Astrocyte (in vitro differentiated cells and primary cell): ENCODE measurements around the gene HPSE2. TPM values are rescaled to one million over a fixed set of nuclear protein-coding genes. Genes with fewer than 3 reads are reported as not detected.

Source experiments
- DNase-seq: peaks from one replicate; pipeline ENCODE4 v3.0.0-alpha.2; 2010; ENCODE audit warnings: low read depth
- FAIRE-seq: peaks from 2 replicates; lab custom pipeline; 2011; peaks lifted over from hg19 to GRCh38; lab: Jason Lieb, UNC
- H2AFZ ChIP-seq: 2 replicates; pipeline ENCODE4 v1.6.0; 2012; ENCODE audit warnings: low read depth, low read length, inconsistent platforms
- H3K27ac ChIP-seq: 2 replicates; pipeline ENCODE4 v1.5.1; 2011; ENCODE audit warnings: low read depth, low read length, inconsistent platforms
- H3K27me3 ChIP-seq: 2 replicates; pipeline ENCODE4 v1.6.0; 2011; ENCODE audit warnings: low read length, inconsistent platforms; ENCODE audit not compliant: insufficient read depth
- H3K36me3 ChIP-seq: 2 replicates; pipeline ENCODE4 v1.5.1; 2011; ENCODE audit warnings: low read length, inconsistent platforms; ENCODE audit not compliant: insufficient read depth
- H3K4me1 ChIP-seq: 2 replicates; pipeline ENCODE4 v1.5.1; 2011; ENCODE audit warnings: low read length, inconsistent platforms; ENCODE audit not compliant: insufficient read depth
- H3K4me2 ChIP-seq: 2 replicates; pipeline ENCODE4 v1.6.0; 2012; ENCODE audit warnings: low read length, inconsistent platforms
- H3K4me3 ChIP-seq: 2 replicates; pipeline ENCODE4 v1.5.1; 2011; ENCODE audit warnings: low read depth, mild to moderate bottlenecking, low read length, inconsistent platforms; ENCODE audit not compliant: insufficient read depth
- H3K79me2 ChIP-seq: 2 replicates; pipeline ENCODE4 v1.6.0; 2012; ENCODE audit warnings: mild to moderate bottlenecking, low read length, inconsistent platforms; ENCODE audit not compliant: insufficient read depth
- H3K9ac ChIP-seq: 2 replicates; pipeline ENCODE4 v1.6.0; 2012; ENCODE audit warnings: mild to moderate bottlenecking, low read length, inconsistent platforms
- H3K9me3 ChIP-seq: 2 replicates; pipeline ENCODE4 v1.5.1; 2012; ENCODE audit warnings: low read depth, mild to moderate bottlenecking, low read length, inconsistent platforms; ENCODE audit not compliant: insufficient read depth
- H4K20me1 ChIP-seq: 2 replicates; pipeline ENCODE4 v1.6.0; 2012; ENCODE audit warnings: low read length, inconsistent platforms; ENCODE audit not compliant: insufficient read depth
- H3K27ac Mint-ChIP-seq: one replicate; pipeline ENCODE4 v1.8.0; 2021; ENCODE audit warnings: mild to moderate bottlenecking, mixed read lengths; ENCODE audit not compliant: unreplicated experiment
- H3K27me3 Mint-ChIP-seq: one replicate; pipeline ENCODE4 v1.8.0; 2021; ENCODE audit warnings: low read depth, mixed read lengths; ENCODE audit not compliant: unreplicated experiment
- H3K36me3 Mint-ChIP-seq: one replicate; pipeline ENCODE4 v1.8.0; 2021; ENCODE audit warnings: low read depth, mixed read lengths; ENCODE audit not compliant: unreplicated experiment
- H3K4me1 Mint-ChIP-seq: one replicate; pipeline ENCODE4 v1.8.0; 2021; ENCODE audit warnings: low read depth, mixed read lengths; ENCODE audit not compliant: unreplicated experiment
- H3K4me3 Mint-ChIP-seq: one replicate; pipeline ENCODE4 v1.8.0; 2021; ENCODE audit warnings: mild to moderate bottlenecking, moderate library complexity, mixed read lengths; ENCODE audit not compliant: unreplicated experiment
- H3K9me3 Mint-ChIP-seq: one replicate; pipeline ENCODE4 v1.8.0; 2021; ENCODE audit warnings: mild to moderate bottlenecking, mixed read lengths; ENCODE audit not compliant: unreplicated experiment
- CTCF ChIP-seq: IDR thresholded peaks from 2 replicates; pipeline ENCODE4 v1.5.1; 2011; ENCODE audit warnings: low read depth, mild to moderate bottlenecking, inconsistent platforms, low read length, moderate library complexity; ENCODE audit not compliant: insufficient read depth
- EZH2 ChIP-seq: IDR thresholded peaks from 2 replicates; pipeline ENCODE4 v1.6.1; 2012; ENCODE audit warnings: mild to moderate bottlenecking, low read length, inconsistent platforms; ENCODE audit not compliant: insufficient read depth
- total RNA-seq: library from RNA; stranded (reverse); gene quantifications from 2 replicates; pipeline ENCODE4 v1.2.1, GENCODE V29; 2021

The HPSE2 gene
- total RNA-seq, 1 donor from 2014 or later: 0.14 TPM

DNA sequence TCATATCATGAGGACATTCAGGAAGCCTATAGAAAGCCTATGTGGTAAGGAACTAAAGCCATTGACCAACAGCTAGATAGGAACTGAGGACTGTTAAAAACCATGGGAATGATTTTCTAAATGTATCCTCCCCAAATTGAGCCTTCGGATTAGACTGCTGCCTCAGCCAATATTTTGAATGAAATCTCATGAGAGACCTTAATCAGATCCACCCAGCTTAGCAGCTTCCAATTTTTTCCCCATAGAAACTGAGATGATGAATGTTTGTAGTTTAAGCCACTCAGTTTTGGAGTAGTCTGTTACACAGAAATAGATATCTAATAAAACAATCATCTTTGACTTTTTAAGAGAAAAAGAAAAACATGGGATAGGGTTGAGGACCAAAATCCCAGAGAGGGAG, 292.0 kb downstream of the HPSE2 start:
- Mint-ChIP-seq H3K4me3 (no peak overlapping the region), H3K4me1 (no peaks in the 10 kb centered on the region), H3K27ac (no peak overlapping the region), H3K27me3 (no peaks in the 10 kb centered on the region), H3K9me3 (peaks cover 4% of the 10 kb centered on the region), H3K36me3 (no peaks in the 10 kb centered on the region)
- Histone ChIP-seq H3K36me3 (no peaks in the 10 kb centered on the region), H3K27me3 (no peaks in the 10 kb centered on the region), H3K9me3 (no peaks in the 10 kb centered on the region), H3K4me3 (no peak overlapping the region), H3K4me2 (no peak overlapping the region), H3K79me2 (no peaks in the 10 kb centered on the region), H3K27ac (no peak overlapping the region), H2AFZ (no peak overlapping the region), H3K9ac (no peak overlapping the region), H4K20me1 (no peaks in the 10 kb centered on the region), H3K4me1 (no peaks in the 10 kb centered on the region)
- no peak for FAIRE-seq
- TF ChIP-seq EZH2: no peak
- no peak for DNase-seq

DNA sequence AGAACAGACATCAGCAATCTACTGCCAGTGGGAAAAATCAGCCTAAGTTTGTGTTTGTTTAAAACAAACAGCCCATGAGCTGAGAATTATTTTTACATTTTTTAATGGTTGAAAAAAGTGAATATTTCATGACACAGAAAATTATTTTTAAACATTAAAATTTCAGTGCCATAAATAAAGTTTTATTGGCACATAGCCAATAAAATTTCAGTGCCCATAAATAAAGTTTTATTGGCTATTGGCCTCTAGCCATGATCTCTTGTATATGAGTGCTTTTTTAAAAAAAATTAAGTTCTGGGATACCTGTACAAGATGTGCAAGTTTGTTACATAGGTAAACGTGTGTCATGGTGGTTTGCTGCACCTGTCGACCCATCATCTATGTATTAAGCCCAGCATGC, 305.9 kb downstream of the HPSE2 start:
- no peaks in the 10 kb centered on the region for H3K4me1 Mint-ChIP-seq
- no peaks in the 10 kb centered on the region for H3K27me3 Mint-ChIP-seq
- no peaks in the 10 kb centered on the region for H3K27me3 ChIP-seq
- DNase-seq (no peak), FAIRE-seq (no peak)
- H3K4me1 ChIP-seq: no peaks in the 10 kb centered on the region
- H3K27ac Mint-ChIP-seq: no peak overlapping the region
- H3K9ac ChIP-seq: no peak overlapping the region
- TF ChIP-seq EZH2 (no peak), CTCF (no peak)
- H3K4me3 Mint-ChIP-seq: no peak overlapping the region
- no peak overlapping the region for H3K4me3 ChIP-seq
- H3K36me3 Mint-ChIP-seq: peaks cover 4% of the 10 kb centered on the region
- peaks cover 10% of the 10 kb centered on the region for H3K9me3 Mint-ChIP-seq
- H2AFZ ChIP-seq: no peak overlapping the region
- no peaks in the 10 kb centered on the region for H4K20me1 ChIP-seq
- H3K9me3 ChIP-seq: no peaks in the 10 kb centered on the region
- no peaks in the 10 kb centered on the region for H3K79me2 ChIP-seq
- no peaks in the 10 kb centered on the region for H3K36me3 ChIP-seq
- H3K4me2 ChIP-seq: no peak overlapping the region
- no peak overlapping the region for H3K27ac ChIP-seq

DNA sequence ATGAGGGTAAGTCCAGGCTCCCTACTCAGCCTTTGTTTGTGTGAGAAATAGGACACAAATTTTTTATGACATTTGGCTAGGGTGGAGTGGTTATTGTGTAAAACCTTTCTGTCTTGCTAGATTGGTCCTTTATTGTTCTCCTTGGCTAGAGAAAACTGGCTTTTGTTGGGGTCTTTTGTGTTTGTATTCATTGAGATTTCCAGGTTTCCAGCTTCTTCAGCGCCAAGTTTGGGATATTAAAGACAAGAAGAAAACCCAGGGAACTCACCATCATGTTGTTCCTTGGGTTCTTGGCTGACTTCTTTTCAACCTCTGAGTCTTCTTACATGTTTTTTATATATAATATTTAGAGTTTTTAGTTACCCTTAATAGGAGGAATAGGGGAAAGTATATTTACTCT, 310.0 kb downstream of the HPSE2 start:
- no peak for TF ChIP-seq CTCF
- TF ChIP-seq EZH2: no peak
- Histone ChIP-seq H2AFZ (no peak overlapping the region), H3K36me3 (no peaks in the 10 kb centered on the region), H3K79me2 (no peaks in the 10 kb centered on the region), H3K9ac (no peak overlapping the region), H3K27me3 (no peaks in the 10 kb centered on the region), H3K4me2 (no peak overlapping the region), H3K27ac (no peak overlapping the region), H3K4me3 (no peak overlapping the region), H3K4me1 (no peaks in the 10 kb centered on the region), H3K9me3 (no peaks in the 10 kb centered on the region), H4K20me1 (no peaks in the 10 kb centered on the region)
- Mint-ChIP-seq H3K27me3 (peaks cover 2% of the 10 kb centered on the region), H3K4me1 (peaks cover 10% of the 10 kb centered on the region), H3K9me3 (peaks cover 2% of the 10 kb centered on the region), H3K36me3 (no peaks in the 10 kb centered on the region), H3K4me3 (no peak overlapping the region), H3K27ac (no peak overlapping the region)
- FAIRE-seq (no peak), DNase-seq (no peak)
